Measurements from ENCODE around the gene LYPD4. TPM values are rescaled to one million over a fixed set of nuclear protein-coding genes. Genes with fewer than 3 reads are reported as not detected.

Gene LYPD4
- polyA plus RNA-seq, 2 of the 4 experiments (the other 2 are of a cell fraction) = not detected

DNA sequence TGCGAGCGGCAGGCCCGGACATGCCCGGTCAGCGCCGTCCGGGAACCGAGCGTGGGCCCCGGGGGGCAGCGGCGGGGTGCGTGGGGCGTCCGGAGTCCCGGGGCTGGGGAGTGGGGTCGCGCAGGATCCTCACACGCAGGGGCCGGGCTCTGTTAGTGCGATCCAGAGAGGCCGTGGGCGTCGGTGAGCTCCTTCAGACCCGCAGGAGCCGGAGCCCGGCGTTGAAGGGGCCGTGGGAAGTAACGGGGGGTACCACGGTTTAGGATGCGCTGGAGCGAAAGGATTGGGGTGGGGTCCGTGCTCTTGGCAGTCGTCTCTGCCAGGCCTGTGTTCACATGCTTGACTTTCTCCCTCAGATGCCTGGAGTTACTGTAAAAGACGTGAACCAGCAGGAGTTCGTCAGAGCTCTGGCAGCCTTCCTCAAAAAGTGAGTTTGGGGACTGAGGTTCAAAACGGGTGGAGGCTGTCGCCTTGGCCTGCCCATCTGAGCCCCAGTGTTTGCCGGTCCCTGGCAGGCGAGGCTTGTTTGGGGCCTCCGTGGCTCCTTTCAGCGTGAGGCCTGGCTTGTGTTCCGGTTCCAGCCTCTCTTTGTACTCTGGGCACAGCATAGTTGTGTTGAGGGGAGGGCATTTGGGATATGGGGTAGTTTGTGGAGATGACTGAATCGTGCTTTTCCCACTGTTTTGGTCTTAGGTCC is 16.1 kb upstream of the LYPD4 start:
- H3K9me3 ChIP-seq = no peaks in the 10 kb centered on the region
- ChIA-PET POLR2A (interaction anchor here (0.6 to 3.5 kb wide), 25 partner anchors 8 to 1144 kb away, joined by 3 to 102 read pairs (median 5); partner anchors contain the start of genes B9D2, CD79A, COQ8B and DMAC2), CTCF (interaction anchor here (0.7 to 16.4 kb wide), 18 partner anchors 10 to 297 kb away, joined by 3 to 243 read pairs (median 4); partner anchors contain the start of genes CD79A and RABAC1)
- ATAC-seq (no peak), FAIRE-seq (no peak), DNase-seq (ENCODE audit: low read depth in 1 of 2, low spot score in 1 of 2) (no peak)
- WGBS (ENCODE audit: missing lambda C conversion rate) = 1% methylated on average over 33 of the region's 45 CpGs
- H3K4me1 ChIP-seq = peaks cover 47% of the 10 kb centered on the region
- peak overlapping the region; percentile 98 for H3K4me2 ChIP-seq
- H3K27ac ChIP-seq = peak overlapping the region; percentile 90 to 95
- peak overlapping the region; percentile 89 for H3K4me3 ChIP-seq
- TF ChIP-seq SREBF2 (IDR thresholded peaks at IDR 0.05) (no peak), POLR2A (IDR thresholded peaks at IDR 0.05; ENCODE audit: low read length) (no peak), CBX2 (IDR thresholded peaks at IDR 0.05; ENCODE audit: borderline replicate concordance, low read depth) (no peak), TFCP2L1 (CRISPR knock-in tag; IDR thresholded peaks at IDR 0.05) (peak; percentile 87), RAD21 (conservative IDR thresholded peaks at IDR 0.05 in 1 of 2, IDR thresholded peaks at IDR 0.05 in 1 of 2) (no peak), RARB (CRISPR knock-in tag; IDR thresholded peaks at IDR 0.05) (peak; percentile 73; the same call in 1 of the 2 replicates), FOSB (CRISPR knock-in tag; IDR thresholded peaks at IDR 0.05) (no peak; the same call in 1 of the 2 replicates), KDM5A (IDR thresholded peaks at IDR 0.05) (0 out of 2 replicates have a peak, but pooled peaks have one; percentile 0), FOSL2 (IDR thresholded peaks at IDR 0.05) (no peak), FOSL2 (CRISPR knock-in tag; IDR thresholded peaks at IDR 0.05) (no peak), RNF2 (IDR thresholded peaks at IDR 0.05; ENCODE audit: borderline replicate concordance, low read depth) (no peak), NPAS2 (CRISPR knock-in tag; IDR thresholded peaks at IDR 0.05; ENCODE audit: borderline replicate concordance) (0 out of 2 replicates have a peak, but pooled peaks have one; percentile 73), PHF8 (IDR thresholded peaks at IDR 0.05; ENCODE audit: borderline replicate concordance, low read depth) (no peak), SMC3 (IDR thresholded peaks at IDR 0.05) (no peak), ESRRA (IDR thresholded peaks at IDR 0.05; ENCODE audit: borderline replicate concordance, low read length) (no peak), GATA3 (IDR thresholded peaks at IDR 0.05; ENCODE audit: borderline replicate concordance) (no peak), HOXA7 (CRISPR knock-in tag; IDR thresholded peaks at IDR 0.05) (peak; percentile 59; the same call in 1 of the 2 replicates), POLR2AphosphoS2 (conservative IDR thresholded peaks at IDR 0.05; ENCODE audit: low read length) (peak; percentile 80; the same call in 1 of the 2 replicates), BHLHE40 (IDR thresholded peaks at IDR 0.05; ENCODE audit: low read depth, low read length) (no peak), MAFK (IDR thresholded peaks at IDR 0.05; ENCODE audit: partially characterized antibody) (no peak), CHD2 (IDR thresholded peaks at IDR 0.05; ENCODE audit: low read length, partially characterized antibody) (no peak), FOXS1 (CRISPR knock-in tag; IDR thresholded peaks at IDR 0.05) (no peak), JUNB (IDR thresholded peaks at IDR 0.05) (no peak), JUN (IDR thresholded peaks at IDR 0.05) (peak in 1 of 2 experiments; percentile 96; a peak in 4 of 5 replicates), KDM1A (IDR thresholded peaks at IDR 0.05; ENCODE audit: low read depth) (no peak), TP53 (CRISPR knock-in tag; IDR thresholded peaks at IDR 0.05) (no peak; the same call in 1 of the 2 replicates), EHF (CRISPR knock-in tag; IDR thresholded peaks at IDR 0.05) (no peak), RFX5 (IDR thresholded peaks at IDR 0.05) (no peak), MYC (IDR thresholded peaks at IDR 0.05; ENCODE audit: borderline replicate concordance, low read length) (no peak), NR3C1 (IDR thresholded peaks at IDR 0.05) (no peak), ZNF302 (CRISPR knock-in tag; IDR thresholded peaks at IDR 0.05) (no peak)
- TF ChIP-seq, protein P1, sequence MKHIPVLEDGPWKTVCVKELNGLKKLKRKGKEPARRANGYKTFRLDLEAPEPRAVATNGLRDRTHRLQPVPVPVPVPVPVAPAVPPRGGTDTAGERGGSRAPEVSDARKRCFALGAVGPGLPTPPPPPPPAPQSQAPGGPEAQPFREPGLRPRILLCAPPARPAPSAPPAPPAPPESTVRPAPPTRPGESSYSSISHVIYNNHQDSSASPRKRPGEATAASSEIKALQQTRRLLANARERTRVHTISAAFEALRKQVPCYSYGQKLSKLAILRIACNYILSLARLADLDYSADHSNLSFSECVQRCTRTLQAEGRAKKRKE (CRISPR knock-in tag; IDR thresholded peaks at IDR 0.05; ENCODE audit: low read depth) = peak; percentile 59; the same call in 1 of the 2 replicates
- TF ChIP-seq, protein P2, sequence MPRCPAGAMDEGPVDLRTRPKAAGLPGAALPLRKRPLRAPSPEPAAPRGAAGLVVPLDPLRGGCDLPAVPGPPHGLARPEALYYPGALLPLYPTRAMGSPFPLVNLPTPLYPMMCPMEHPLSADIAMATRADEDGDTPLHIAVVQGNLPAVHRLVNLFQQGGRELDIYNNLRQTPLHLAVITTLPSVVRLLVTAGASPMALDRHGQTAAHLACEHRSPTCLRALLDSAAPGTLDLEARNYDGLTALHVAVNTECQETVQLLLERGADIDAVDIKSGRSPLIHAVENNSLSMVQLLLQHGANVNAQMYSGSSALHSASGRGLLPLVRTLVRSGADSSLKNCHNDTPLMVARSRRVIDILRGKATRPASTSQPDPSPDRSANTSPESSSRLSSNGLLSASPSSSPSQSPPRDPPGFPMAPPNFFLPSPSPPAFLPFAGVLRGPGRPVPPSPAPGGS (IDR thresholded peaks at IDR 0.05) = no peak; the same call in 2 of the 3 replicates
- TF ChIP-seq, protein P3, sequence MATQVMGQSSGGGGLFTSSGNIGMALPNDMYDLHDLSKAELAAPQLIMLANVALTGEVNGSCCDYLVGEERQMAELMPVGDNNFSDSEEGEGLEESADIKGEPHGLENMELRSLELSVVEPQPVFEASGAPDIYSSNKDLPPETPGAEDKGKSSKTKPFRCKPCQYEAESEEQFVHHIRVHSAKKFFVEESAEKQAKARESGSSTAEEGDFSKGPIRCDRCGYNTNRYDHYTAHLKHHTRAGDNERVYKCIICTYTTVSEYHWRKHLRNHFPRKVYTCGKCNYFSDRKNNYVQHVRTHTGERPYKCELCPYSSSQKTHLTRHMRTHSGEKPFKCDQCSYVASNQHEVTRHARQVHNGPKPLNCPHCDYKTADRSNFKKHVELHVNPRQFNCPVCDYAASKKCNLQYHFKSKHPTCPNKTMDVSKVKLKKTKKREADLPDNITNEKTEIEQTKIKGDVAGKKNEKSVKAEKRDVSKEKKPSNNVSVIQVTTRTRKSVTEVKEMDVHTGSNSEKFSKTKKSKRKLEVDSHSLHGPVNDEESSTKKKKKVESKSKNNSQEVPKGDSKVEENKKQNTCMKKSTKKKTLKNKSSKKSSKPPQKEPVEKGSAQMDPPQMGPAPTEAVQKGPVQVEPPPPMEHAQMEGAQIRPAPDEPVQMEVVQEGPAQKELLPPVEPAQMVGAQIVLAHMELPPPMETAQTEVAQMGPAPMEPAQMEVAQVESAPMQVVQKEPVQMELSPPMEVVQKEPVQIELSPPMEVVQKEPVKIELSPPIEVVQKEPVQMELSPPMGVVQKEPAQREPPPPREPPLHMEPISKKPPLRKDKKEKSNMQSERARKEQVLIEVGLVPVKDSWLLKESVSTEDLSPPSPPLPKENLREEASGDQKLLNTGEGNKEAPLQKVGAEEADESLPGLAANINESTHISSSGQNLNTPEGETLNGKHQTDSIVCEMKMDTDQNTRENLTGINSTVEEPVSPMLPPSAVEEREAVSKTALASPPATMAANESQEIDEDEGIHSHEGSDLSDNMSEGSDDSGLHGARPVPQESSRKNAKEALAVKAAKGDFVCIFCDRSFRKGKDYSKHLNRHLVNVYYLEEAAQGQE (IDR thresholded peaks at IDR 0.05) = peak; percentile 14; the same call in 1 of the 2 replicates
- TF ChIP-seq, protein P4, sequence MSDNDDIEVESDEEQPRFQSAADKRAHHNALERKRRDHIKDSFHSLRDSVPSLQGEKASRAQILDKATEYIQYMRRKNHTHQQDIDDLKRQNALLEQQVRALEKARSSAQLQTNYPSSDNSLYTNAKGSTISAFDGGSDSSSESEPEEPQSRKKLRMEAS (IDR thresholded peaks at IDR 0.05) = no peak; the same call in 1 of the 2 replicates
- TF ChIP-seq, protein P5, sequence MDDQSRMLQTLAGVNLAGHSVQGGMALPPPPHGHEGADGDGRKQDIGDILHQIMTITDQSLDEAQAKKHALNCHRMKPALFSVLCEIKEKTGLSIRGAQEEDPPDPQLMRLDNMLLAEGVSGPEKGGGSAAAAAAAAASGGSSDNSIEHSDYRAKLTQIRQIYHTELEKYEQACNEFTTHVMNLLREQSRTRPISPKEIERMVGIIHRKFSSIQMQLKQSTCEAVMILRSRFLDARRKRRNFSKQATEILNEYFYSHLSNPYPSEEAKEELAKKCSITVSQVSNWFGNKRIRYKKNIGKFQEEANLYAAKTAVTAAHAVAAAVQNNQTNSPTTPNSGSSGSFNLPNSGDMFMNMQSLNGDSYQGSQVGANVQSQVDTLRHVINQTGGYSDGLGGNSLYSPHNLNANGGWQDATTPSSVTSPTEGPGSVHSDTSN (IDR thresholded peaks at IDR 0.05) = peak; percentile 56; the same call in 1 of the 2 replicates
